NCI-H1417 (cell line): Measurements from ENCODE around the gene ATP6V1C2.
A peak's percentile ranks its signal among the peaks of the same experiment; 100 is the strongest.

Experiments
- DNase-seq, 3 experiments: peaks; one replicate each; lab custom pipeline; 2025; lab: John Stamatoyannopoulos, UW

Gene ATP6V1C2

GRCh38 chr2:10732924-10733565 is 11.6 kb downstream of the ATP6V1C2 start:
- peak; percentile 20 to 70 (median 64) for DNase-seq

GRCh38 chr2:10733566-10733925 is 12.1 kb downstream of the ATP6V1C2 start:
- peak; percentile 8 to 62 (median 37) for DNase-seq

GRCh38 chr2:10733980-10734379 is 12.6 kb downstream of the ATP6V1C2 start:
- no peak for DNase-seq

GRCh38 chr2:10738192-10738591 is 16.8 kb downstream of the ATP6V1C2 start:
- DNase-seq = no peak

- DNase-seq = no peak
Observed at GRCh38 chr2:10740226-10740625, 18.8 kb downstream of the ATP6V1C2 start.

- peak in 2 of 3 experiments; percentile 63 to 81 for DNase-seq
Observed at GRCh38 chr2:10741139-10741538, 19.7 kb downstream of the ATP6V1C2 start.

- DNase-seq = no peak
Observed at GRCh38 chr2:10742666-10743065, 21.2 kb downstream of the ATP6V1C2 start.

GRCh38 chr2:10750610-10751009 is 29.2 kb downstream of the ATP6V1C2 start:
- no peak for DNase-seq

- DNase-seq = no peak
Observed at GRCh38 chr2:10752236-10752635, 30.8 kb downstream of the ATP6V1C2 start.

- DNase-seq = no peak
Observed at GRCh38 chr2:10753156-10753555, 31.7 kb downstream of the ATP6V1C2 start.

- no peak for DNase-seq
Observed at GRCh38 chr2:10753876-10754275, 32.4 kb downstream of the ATP6V1C2 start.

- DNase-seq = no peak
Observed at GRCh38 chr2:10755621-10756020, 34.2 kb downstream of the ATP6V1C2 start.

GRCh38 chr2:10757814-10758286 is 36.4 kb downstream of the ATP6V1C2 start:
- DNase-seq = no peak

GRCh38 chr2:10759151-10759714 is 37.8 kb downstream of the ATP6V1C2 start:
- DNase-seq = no peak

GRCh38 chr2:10760794-10761504 is 39.5 kb downstream of the ATP6V1C2 start:
- no peak for DNase-seq

- no peak for DNase-seq
Observed at GRCh38 chr2:10761591-10761990, 40.2 kb downstream of the ATP6V1C2 start.

- DNase-seq = no peak
Observed at GRCh38 chr2:10762651-10763460, 41.4 kb downstream of the ATP6V1C2 start.

- DNase-seq = no peak
Observed at GRCh38 chr2:10763461-10763800, 42.0 kb downstream of the ATP6V1C2 start.

GRCh38 chr2:10764096-10764785 is 42.8 kb downstream of the ATP6V1C2 start:
- DNase-seq = no peak

- DNase-seq = no peak
Observed at GRCh38 chr2:10764896-10765295, 43.5 kb downstream of the ATP6V1C2 start.

- DNase-seq = no peak
Observed at GRCh38 chr2:10765461-10765860, 44.0 kb downstream of the ATP6V1C2 start.

GRCh38 chr2:10765914-10766313 is 44.5 kb downstream of the ATP6V1C2 start:
- no peak for DNase-seq
